MM.1S (cell line): ENCODE measurements around the gene MYH7B.

Experiments used
- DNase-seq: peaks from one replicate; pipeline ENCODE4 v3.0.0-alpha.2; 2015
- H2AFZ ChIP-seq: fragments of 300-600 bp; sonication (generic); 2 replicates; pipeline ENCODE4 v1.6.0; 2016; ENCODE audit warnings: antibody characterized with exemption, low read length
- H3F3A ChIP-seq: fragments of 300-600 bp; sonication (generic); 2 replicates; pipeline ENCODE4 v1.6.1; 2016; ENCODE audit warnings: mild to moderate bottlenecking, antibody characterized with exemption, low read length, moderate library complexity, mixed read lengths; ENCODE audit not compliant: insufficient read depth
- H3K27ac ChIP-seq: fragments of 300-600 bp; sonication (generic); 2 replicates; pipeline ENCODE4 v1.5.1; 2016; ENCODE audit warnings: mild to moderate bottlenecking, low read length
- H3K27me3 ChIP-seq: fragments of 300-600 bp; sonication (generic); replicated peaks from 2 replicates; pipeline ENCODE4 v1.6.0; 2016; ENCODE audit warnings: low read length; ENCODE audit not compliant: insufficient read depth
- H3K36me3 ChIP-seq: fragments of 300-600 bp; sonication (generic); replicated peaks from 2 replicates; pipeline ENCODE4 v1.6.1; 2016; ENCODE audit warnings: mild to moderate bottlenecking, low read length, mixed read lengths; ENCODE audit not compliant: insufficient read depth
- H3K4me1 ChIP-seq: fragments of 300-600 bp; sonication (generic); 2 replicates; pipeline ENCODE4 v1.6.1; 2016; ENCODE audit warnings: low read length, mixed read lengths
- H3K4me2 ChIP-seq: fragments of 300-600 bp; sonication (generic); 2 replicates; pipeline ENCODE4 v1.6.0; 2016; ENCODE audit warnings: low read depth, low read length
- H3K4me3 ChIP-seq: fragments of 300-600 bp; sonication (generic); 2 replicates; pipeline ENCODE4 v1.5.1; 2016; ENCODE audit warnings: low read length, mixed read lengths
- H3K79me2 ChIP-seq: fragments of 300-600 bp; sonication (generic); 2 replicates; pipeline ENCODE4 v1.6.1; 2016; ENCODE audit warnings: mixed run types, low read length, mixed read lengths
- H3K9ac ChIP-seq: fragments of 300-600 bp; sonication (generic); 2 replicates; pipeline ENCODE4 v1.6.1; 2016; ENCODE audit warnings: low read length, mixed read lengths
- H3K9me2 ChIP-seq: fragments of 300-600 bp; sonication (generic); replicated peaks from 2 replicates; pipeline ENCODE4 v1.6.1; 2016; ENCODE audit warnings: mild to moderate bottlenecking, low read length, mixed read lengths; ENCODE audit not compliant: insufficient read depth
- H3K9me3 ChIP-seq: fragments of 300-600 bp; sonication (generic); replicated peaks from 2 replicates; pipeline ENCODE4 v1.6.1; 2016; ENCODE audit warnings: mild to moderate bottlenecking, low read length, mixed read lengths; ENCODE audit not compliant: insufficient read depth
- H4K20me1 ChIP-seq: fragments of 300-600 bp; sonication (generic); 2 replicates; pipeline ENCODE4 v1.6.1; 2016; ENCODE audit warnings: mild to moderate bottlenecking, low read length, moderate library complexity, mixed read lengths; ENCODE audit not compliant: insufficient read depth
- EZH2 ChIP-seq: fragments of 300-600 bp; sonication (generic); optimal IDR thresholded peaks from 2 replicates; pipeline ENCODE3; 2017; ENCODE audit warnings: low read depth, mild to moderate bottlenecking, antibody characterized with exemption, low read length, mixed read lengths
- EZH2phosphoT487 ChIP-seq: fragments of 300-600 bp; sonication (generic); IDR thresholded peaks from 2 replicates; pipeline ENCODE4 v1.6.1; 2018; ENCODE audit warnings: antibody characterized with exemption, low read length
- TF ChIP-seq, protein P1 (sequence below): fragments of 300-600 bp; sonication (generic); IDR thresholded peaks from 2 replicates; pipeline ENCODE4 v1.5.1; 2016; ENCODE audit warnings: antibody characterized with exemption, low read length, mixed read lengths

The MYH7B gene

GRCh38 chr20:34927736-34928135 is 27.9 kb upstream of the MYH7B start:
- H4K20me1 ChIP-seq: no peaks in the 10 kb centered on the region
- H3K27ac ChIP-seq: no peak overlapping the region
- H3K79me2 ChIP-seq: no peaks in the 10 kb centered on the region
- H3K27me3 ChIP-seq: no peaks in the 10 kb centered on the region
- DNase-seq: no peak
- no peaks in the 10 kb centered on the region for H3K36me3 ChIP-seq
- no peak overlapping the region for H2AFZ ChIP-seq
- H3K4me2 ChIP-seq: no peak overlapping the region
- no peak overlapping the region for H3K4me3 ChIP-seq
- no peaks in the 10 kb centered on the region for H3K9me2 ChIP-seq
- H3F3A ChIP-seq: no peaks in the 10 kb centered on the region
- 0 out of 2 replicates have a peak, but pooled peaks cover 7% of the 10 kb centered on the region for H3K4me1 ChIP-seq
- TF ChIP-seq EZH2: no peak
- no peak for TF ChIP-seq EZH2phosphoT487
- TF ChIP-seq, protein P1, sequence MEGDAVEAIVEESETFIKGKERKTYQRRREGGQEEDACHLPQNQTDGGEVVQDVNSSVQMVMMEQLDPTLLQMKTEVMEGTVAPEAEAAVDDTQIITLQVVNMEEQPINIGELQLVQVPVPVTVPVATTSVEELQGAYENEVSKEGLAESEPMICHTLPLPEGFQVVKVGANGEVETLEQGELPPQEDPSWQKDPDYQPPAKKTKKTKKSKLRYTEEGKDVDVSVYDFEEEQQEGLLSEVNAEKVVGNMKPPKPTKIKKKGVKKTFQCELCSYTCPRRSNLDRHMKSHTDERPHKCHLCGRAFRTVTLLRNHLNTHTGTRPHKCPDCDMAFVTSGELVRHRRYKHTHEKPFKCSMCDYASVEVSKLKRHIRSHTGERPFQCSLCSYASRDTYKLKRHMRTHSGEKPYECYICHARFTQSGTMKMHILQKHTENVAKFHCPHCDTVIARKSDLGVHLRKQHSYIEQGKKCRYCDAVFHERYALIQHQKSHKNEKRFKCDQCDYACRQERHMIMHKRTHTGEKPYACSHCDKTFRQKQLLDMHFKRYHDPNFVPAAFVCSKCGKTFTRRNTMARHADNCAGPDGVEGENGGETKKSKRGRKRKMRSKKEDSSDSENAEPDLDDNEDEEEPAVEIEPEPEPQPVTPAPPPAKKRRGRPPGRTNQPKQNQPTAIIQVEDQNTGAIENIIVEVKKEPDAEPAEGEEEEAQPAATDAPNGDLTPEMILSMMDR: no peak
- no peaks in the 10 kb centered on the region for H3K9me3 ChIP-seq
- H3K9ac ChIP-seq: no peak overlapping the region

DNA sequence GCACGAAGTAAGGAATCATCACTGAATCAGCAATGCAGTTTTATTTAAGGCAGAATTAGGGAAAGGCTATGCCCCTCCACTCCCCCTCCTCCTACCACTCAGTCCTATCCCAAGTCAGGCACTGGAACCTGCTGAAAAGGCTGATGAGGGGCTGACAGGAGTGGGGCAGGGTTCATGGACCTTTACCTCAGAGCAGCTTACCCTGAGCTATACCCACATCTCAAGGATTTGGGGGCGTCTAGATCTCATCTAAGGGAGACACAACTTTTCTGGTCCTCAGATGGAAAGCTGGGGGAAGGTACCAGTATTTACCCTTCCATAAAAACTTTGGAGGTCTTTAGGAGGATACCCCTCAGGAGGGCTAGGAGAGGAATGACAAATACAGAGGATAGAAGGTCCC is 27.3 kb upstream of the MYH7B start:
- Histone ChIP-seq H3K27ac (no peak overlapping the region), H3K27me3 (no peaks in the 10 kb centered on the region), H3K9ac (no peak overlapping the region), H3K4me1 (0 out of 2 replicates have a peak, but pooled peaks cover 7% of the 10 kb centered on the region), H3K4me3 (no peak overlapping the region), H3F3A (no peaks in the 10 kb centered on the region), H4K20me1 (no peaks in the 10 kb centered on the region), H3K9me2 (no peaks in the 10 kb centered on the region), H2AFZ (no peak overlapping the region), H3K9me3 (no peaks in the 10 kb centered on the region), H3K4me2 (no peak overlapping the region), H3K79me2 (no peaks in the 10 kb centered on the region), H3K36me3 (no peaks in the 10 kb centered on the region)
- no peak for DNase-seq
- no peak for TF ChIP-seq EZH2
- TF ChIP-seq, protein P1: no peak
- no peak for TF ChIP-seq EZH2phosphoT487

- no peaks in the 10 kb centered on the region for H4K20me1 ChIP-seq
- TF ChIP-seq EZH2phosphoT487: no peak
- no peak for TF ChIP-seq EZH2
- TF ChIP-seq, protein P1: no peak
- no peaks in the 10 kb centered on the region for H3K9me3 ChIP-seq
- no peaks in the 10 kb centered on the region for H3K27me3 ChIP-seq
- H3K27ac ChIP-seq: no peak overlapping the region
- no peak overlapping the region for H2AFZ ChIP-seq
- H3K36me3 ChIP-seq: no peaks in the 10 kb centered on the region
- H3K4me1 ChIP-seq: 0 out of 2 replicates have a peak, but pooled peaks cover 5% of the 10 kb centered on the region
- no peak for DNase-seq
- H3K9ac ChIP-seq: no peak overlapping the region
- no peak overlapping the region for H3K4me3 ChIP-seq
- no peaks in the 10 kb centered on the region for H3F3A ChIP-seq
- no peaks in the 10 kb centered on the region for H3K9me2 ChIP-seq
- H3K4me2 ChIP-seq: no peak overlapping the region
- no peaks in the 10 kb centered on the region for H3K79me2 ChIP-seq
Observed at GRCh38 chr20:34931771-34932170, 23.9 kb upstream of the MYH7B start.
